CD4-positive, CD25-positive, alpha-beta regulatory T cell (primary cell): ENCODE data around the gene HINT2. TPM values are rescaled to one million over a fixed set of nuclear protein-coding genes. Genes with fewer than 3 reads are reported as not detected.

Experiments used
- ATAC-seq, 2 donors: fragments of 150-1000 bp; cut with Tn5 transposase; one replicate each; pipeline ENCODE4 v1.10.0; 2021; ENCODE audit warnings: low read depth in 2 of 2, moderate number of reproducible peaks in 2 of 2, moderate library complexity in 1 of 2
- DNase-seq, 3 donors: peaks; one replicate each; pipeline versions ENCODE4 v3.0.0 to v3.0.0-alpha.2; 2012 to 2022; ENCODE audit warnings: mixed read lengths in 1 of 3
- H3K27ac ChIP-seq: one replicate; pipeline ENCODE4 v1.7.0; 2013; ENCODE audit warnings: mild to moderate bottlenecking, low read length; ENCODE audit not compliant: insufficient read depth, poor library complexity, severe bottlenecking
- H3K27me3 ChIP-seq: one replicate; pipeline ENCODE4 v1.7.0; 2013; ENCODE audit warnings: low read length; ENCODE audit not compliant: control insufficient read depth, insufficient read depth
- H3K36me3 ChIP-seq: one replicate; pipeline ENCODE4 v1.7.0; 2013; ENCODE audit warnings: mild to moderate bottlenecking, low read length, moderate library complexity; ENCODE audit not compliant: control insufficient read depth, insufficient read depth
- H3K4me1 ChIP-seq: 2 replicates; pipeline ENCODE4 v1.7.0; 2013; ENCODE audit warnings: mild to moderate bottlenecking, low read length; ENCODE audit not compliant: insufficient read depth, control insufficient read depth, poor library complexity, severe bottlenecking
- H3K4me3 ChIP-seq: one replicate; pipeline ENCODE4 v1.7.0; 2013; ENCODE audit warnings: low read depth, mild to moderate bottlenecking, low read length, moderate library complexity
- H3K9me3 ChIP-seq, 2 experiments: 1 replicate in 1 of 2; 2 replicates in 1 of 2; pipeline ENCODE4 v1.7.0; 2013; ENCODE audit warnings: low read length in 2 of 2, mild to moderate bottlenecking in 1 of 2, moderate library complexity in 1 of 2; ENCODE audit not compliant: control insufficient read depth in 2 of 2
- H3K27ac Mint-ChIP-seq, 3 donors: one replicate each; pipeline ENCODE4 v1.8.0; 2020 to 2022; ENCODE audit warnings: mild to moderate bottlenecking in 3 of 3, mixed read lengths in 3 of 3, moderate library complexity in 2 of 3
- H3K27me3 Mint-ChIP-seq: one replicate; pipeline ENCODE4 v1.8.0; 2022; ENCODE audit warnings: mild to moderate bottlenecking, mixed read lengths
- H3K36me3 Mint-ChIP-seq: one replicate; pipeline ENCODE4 v1.8.0; 2020; ENCODE audit warnings: mixed read lengths
- H3K4me1 Mint-ChIP-seq, 4 donors: one replicate each; pipeline ENCODE4 v1.8.0; 2020 to 2022; ENCODE audit warnings: mixed read lengths in 4 of 4, mild to moderate bottlenecking in 1 of 4
- H3K4me3 Mint-ChIP-seq, 4 donors: one replicate each; pipeline ENCODE4 v1.8.0; 2020 to 2022; ENCODE audit warnings: mild to moderate bottlenecking in 4 of 4, mixed read lengths in 4 of 4, moderate library complexity in 3 of 4
- H3K9me3 Mint-ChIP-seq, 7 donors: one replicate each; pipeline ENCODE4 v1.8.0; 2020 to 2022; ENCODE audit warnings: mixed read lengths in 7 of 7, mild to moderate bottlenecking in 3 of 7, moderate library complexity in 2 of 7
- polyA plus RNA-seq, 4 donors: library from polyadenylated mRNA; unstranded; fragments of 300-500 nt; fragmentation: Illumina TruSeq; gene quantifications; one replicate each; pipeline ENCODE4 v1.2.3, GENCODE V29; 2021
- total RNA-seq: library from RNA; stranded (reverse); gene quantifications from one replicate; pipeline ENCODE4 v1.2.3, GENCODE V29; 2022

Gene HINT2
- total and polyA plus RNA-seq, 5 donors from 2014 or later = 21.7 to 105 (median 77.4) TPM

DNA sequence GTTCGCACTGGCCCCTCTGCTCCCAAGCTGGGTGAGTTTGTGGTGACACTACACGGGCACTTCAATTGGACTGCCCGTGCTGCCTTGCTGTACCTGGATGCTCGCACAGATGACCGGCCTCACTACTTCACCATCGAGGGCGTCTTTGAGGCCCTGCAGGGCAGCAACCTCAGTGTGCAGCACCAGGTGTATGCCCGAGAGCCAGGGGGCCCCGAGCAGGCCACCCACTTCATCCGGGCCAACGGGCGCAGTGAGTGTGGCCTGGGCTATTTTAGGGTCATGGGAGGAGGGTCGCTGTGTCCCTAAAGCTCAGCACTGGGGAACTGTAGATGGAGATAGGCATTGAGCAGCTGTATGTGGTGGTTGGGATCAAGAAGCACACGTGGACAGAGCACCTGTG is 22.0 kb downstream of the HINT2 start:
- no peak overlapping the region for H3K4me3 Mint-ChIP-seq
- peaks cover 0 to 20% (median 16%) of the 10 kb centered on the region in 4 donors for H3K4me1 Mint-ChIP-seq
- H3K27ac Mint-ChIP-seq = peak overlapping the region in 1 of 3 donors; percentile 86

DNA sequence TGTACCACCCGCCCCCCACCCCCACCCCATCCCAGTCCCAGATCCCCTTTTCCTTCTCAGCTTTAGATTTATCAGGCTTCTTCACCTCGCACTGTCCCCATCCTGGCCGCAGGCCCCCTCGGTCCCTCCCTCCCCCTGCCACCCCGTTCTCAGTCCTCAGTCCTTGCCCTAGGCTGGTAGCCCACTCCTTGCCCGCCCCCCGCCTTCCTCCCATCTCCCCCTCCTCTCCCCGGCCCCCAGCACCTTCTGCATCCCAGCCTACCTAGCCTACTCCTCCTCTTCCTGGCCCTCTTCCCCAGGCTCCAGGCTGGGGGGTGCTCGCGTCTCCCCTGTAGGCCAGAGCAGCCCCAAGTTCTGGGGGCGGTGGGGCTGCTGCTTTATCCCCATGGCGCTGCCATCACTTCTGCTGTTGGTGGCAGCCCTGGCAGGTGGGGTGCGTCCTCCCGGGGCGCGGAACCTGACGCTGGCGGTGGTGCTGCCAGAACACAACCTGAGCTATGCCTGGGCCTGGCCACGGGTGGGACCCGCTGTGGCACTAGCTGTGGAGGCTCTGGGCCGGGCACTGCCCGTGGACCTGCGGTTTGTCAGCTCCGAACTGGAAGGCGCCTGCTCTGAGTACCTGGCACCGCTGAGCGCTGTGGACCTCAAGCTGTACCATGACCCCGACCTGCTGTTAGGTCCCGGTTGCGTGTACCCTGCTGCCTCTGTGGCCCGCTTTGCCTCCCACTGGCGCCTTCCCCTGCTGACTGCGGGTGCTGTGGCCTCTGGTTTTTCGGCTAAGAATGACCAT is 22.6 kb downstream of the HINT2 start:
- Histone ChIP-seq H3K27ac (no peak overlapping the region), H3K4me3 (no peak overlapping the region), H3K36me3 (no peaks in the 10 kb centered on the region), H3K27me3 (no peaks in the 10 kb centered on the region), H3K9me3 (no peaks in the 10 kb centered on the region), H3K4me1 (no peaks in the 10 kb centered on the region)
- DNase-seq (no peak), ATAC-seq (no peak)
- Mint-ChIP-seq H3K9me3 (no peaks in the 10 kb centered on the region), H3K27ac (no peak overlapping the region), H3K36me3 (peaks cover 17% of the 10 kb centered on the region), H3K4me1 (peaks cover 0 to 20% (median 16%) of the 10 kb centered on the region in 4 donors), H3K4me3 (no peak overlapping the region), H3K27me3 (no peaks in the 10 kb centered on the region)

More for the DNA sequence above, 22.0 kb downstream of the HINT2 start:
- Histone ChIP-seq H3K27me3 (no peaks in the 10 kb centered on the region), H3K27ac (no peak overlapping the region), H3K4me3 (no peak overlapping the region), H3K36me3 (no peaks in the 10 kb centered on the region), H3K4me1 (no peaks in the 10 kb centered on the region), H3K9me3 (no peaks in the 10 kb centered on the region)
- no peak for ATAC-seq
- Mint-ChIP-seq H3K36me3 (peaks cover 14% of the 10 kb centered on the region), H3K27me3 (no peaks in the 10 kb centered on the region), H3K9me3 (no peaks in the 10 kb centered on the region)
- no peak for DNase-seq

DNA sequence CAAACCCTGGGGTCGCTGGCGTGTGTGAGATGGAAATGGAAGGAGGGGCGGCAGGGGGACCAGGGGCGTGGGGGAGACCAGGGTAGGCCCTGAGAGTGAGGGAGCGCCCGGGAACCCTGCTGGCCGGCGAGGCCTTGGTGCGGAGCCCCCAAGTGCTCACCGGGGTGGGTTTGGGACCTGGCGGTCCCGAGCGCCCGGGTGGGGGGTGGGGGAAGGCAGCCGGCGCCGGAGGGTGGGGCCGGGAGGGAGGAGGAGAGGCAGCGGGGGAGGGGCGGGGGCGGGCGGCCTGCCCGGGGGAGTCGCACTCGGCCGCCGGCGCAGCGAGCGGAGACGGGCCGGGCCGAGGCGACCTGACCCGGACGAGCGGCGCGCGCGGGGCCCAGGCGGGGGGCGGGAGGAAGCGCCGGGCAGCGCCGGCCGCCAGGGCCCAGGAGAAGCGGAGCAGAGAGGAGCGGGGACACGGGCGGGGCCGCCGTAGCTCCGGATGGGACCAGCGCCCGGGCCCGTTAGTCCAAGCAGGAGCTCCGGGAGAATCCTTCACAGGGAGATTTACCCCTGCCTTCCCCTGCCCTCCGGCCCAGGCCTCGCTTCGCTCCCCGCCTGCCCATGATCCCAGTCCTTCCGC is 23.4 kb downstream of the HINT2 start, which contains the start of gene NPR2:
NPR2 (plus strand) TSS at position 295 of the 625 bp plus-strand sequence. CDS start 818 bp downstream, outside the sequence.
- no peaks in the 10 kb centered on the region for H3K9me3 ChIP-seq
- no peaks in the 10 kb centered on the region for H3K4me1 ChIP-seq
- no peak within 1 kb of the TSS for H3K4me3 ChIP-seq
- Mint-ChIP-seq H3K9me3 (no peaks in the 10 kb centered on the region), H3K36me3 (peaks cover 20% of the 10 kb centered on the region), H3K4me1 (peaks cover 0 to 20% (median 14%) of the 10 kb centered on the region in 4 donors), H3K27me3 (no peaks in the 10 kb centered on the region), H3K27ac (peak within 1 kb of the TSS in 2 of 3 donors; percentile 71 to 73), H3K4me3 (no peak within 1 kb of the TSS)
- ATAC-seq (no peak), DNase-seq (no peak)
- H3K27me3 ChIP-seq = no peaks in the 10 kb centered on the region
- no peak within 1 kb of the TSS for H3K27ac ChIP-seq
- no peaks in the 10 kb centered on the region for H3K36me3 ChIP-seq

DNA sequence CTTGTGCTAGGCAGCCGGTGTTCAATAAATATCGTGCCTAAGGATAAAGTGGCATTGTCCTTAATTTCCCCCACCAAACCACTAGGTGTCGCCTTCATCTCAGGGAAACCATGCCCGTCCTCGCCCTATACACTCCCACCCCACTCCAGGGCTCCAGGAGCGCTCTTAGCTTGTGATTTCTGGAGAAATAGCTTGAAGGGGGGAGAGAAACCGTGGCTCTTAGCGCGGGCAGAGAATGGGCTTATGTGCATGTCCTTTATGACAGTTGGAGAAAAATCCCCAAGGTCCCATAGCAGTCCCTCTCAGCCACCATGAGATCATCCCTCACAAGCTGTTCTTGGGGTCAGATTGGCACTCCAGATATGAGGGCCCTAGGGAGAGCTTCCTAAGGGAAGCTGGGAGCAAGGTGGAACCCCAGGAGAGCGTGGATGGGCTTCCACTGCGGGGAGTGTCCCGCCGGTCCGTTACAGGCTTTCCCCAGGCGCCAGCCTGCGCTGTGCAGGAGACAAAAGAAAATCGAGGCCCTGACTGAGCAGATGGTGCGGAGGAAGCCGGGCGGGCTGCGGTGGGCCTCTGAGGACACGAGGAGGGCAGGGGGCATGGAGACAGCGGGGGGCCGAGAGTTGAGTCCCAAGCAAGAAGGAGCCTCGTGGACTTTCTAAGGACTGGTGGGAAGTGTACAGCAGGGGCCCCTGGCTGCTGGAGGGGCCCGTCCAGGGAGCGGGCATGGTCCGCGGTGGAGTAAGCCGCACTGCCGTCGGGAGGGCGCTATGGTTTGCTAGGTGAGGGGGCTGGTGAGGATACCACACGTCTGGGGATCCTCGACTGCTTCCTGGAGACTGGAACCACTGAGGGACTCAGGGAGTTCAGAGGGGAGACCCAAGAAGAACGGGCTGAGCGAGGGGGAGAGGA is 24.2 kb downstream of the HINT2 start:
- Histone ChIP-seq H3K9me3 (no peaks in the 10 kb centered on the region), H3K27ac (no peak overlapping the region), H3K27me3 (no peaks in the 10 kb centered on the region), H3K4me1 (no peaks in the 10 kb centered on the region), H3K4me3 (no peak overlapping the region), H3K36me3 (peaks cover 4% of the 10 kb centered on the region)
- H3K27me3 Mint-ChIP-seq = no peaks in the 10 kb centered on the region
- peak overlapping the region; percentile 55 to 73 (median 71) for H3K27ac Mint-ChIP-seq
- no peak overlapping the region for H3K4me3 Mint-ChIP-seq
- ATAC-seq = peak; percentile 74 to 81
- H3K36me3 Mint-ChIP-seq = peaks cover 27% of the 10 kb centered on the region
- H3K4me1 Mint-ChIP-seq = peaks cover 0 to 20% (median 13%) of the 10 kb centered on the region in 4 donors
- peak; percentile 44 to 69 (median 65) for DNase-seq
- H3K9me3 Mint-ChIP-seq = peaks cover 0 to 1% (median 0%) of the 10 kb centered on the region in 7 donors

DNA sequence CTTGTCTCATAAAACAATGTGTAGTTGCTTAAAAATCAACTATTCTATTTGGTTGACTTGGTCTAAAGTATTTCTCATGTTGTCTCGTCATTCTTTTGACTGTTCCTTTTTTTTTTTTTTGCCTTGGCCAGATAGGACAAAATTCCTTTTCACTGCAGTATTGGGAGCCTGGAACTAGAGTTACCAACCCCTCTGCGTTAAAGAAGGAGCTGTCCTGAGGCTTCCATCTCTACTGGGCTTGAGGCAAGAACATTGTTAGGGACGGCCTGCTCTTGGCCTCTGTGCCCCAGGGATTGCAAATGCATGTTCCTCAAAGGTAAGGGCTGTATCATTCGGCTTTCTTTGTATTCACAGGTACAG is 24.8 kb downstream of the HINT2 start:
- H3K36me3 ChIP-seq = peaks cover 6% of the 10 kb centered on the region
- peak overlapping the region in 2 of 3 donors; percentile 55 to 73 for H3K27ac Mint-ChIP-seq
- H3K9me3 Mint-ChIP-seq = peaks cover 0 to 1% (median 0%) of the 10 kb centered on the region in 7 donors
- H3K9me3 ChIP-seq = no peaks in the 10 kb centered on the region
- peaks cover 0 to 20% (median 13%) of the 10 kb centered on the region in 4 donors for H3K4me1 Mint-ChIP-seq
- H3K4me3 Mint-ChIP-seq = no peak overlapping the region
- DNase-seq = no peak
- no peaks in the 10 kb centered on the region for H3K4me1 ChIP-seq
- peaks cover 29% of the 10 kb centered on the region for H3K36me3 Mint-ChIP-seq
- no peaks in the 10 kb centered on the region for H3K27me3 ChIP-seq
- no peaks in the 10 kb centered on the region for H3K27me3 Mint-ChIP-seq
- no peak overlapping the region for H3K4me3 ChIP-seq
- H3K27ac ChIP-seq = no peak overlapping the region
- peak in 1 of 2 donors; percentile 9 for ATAC-seq

DNA sequence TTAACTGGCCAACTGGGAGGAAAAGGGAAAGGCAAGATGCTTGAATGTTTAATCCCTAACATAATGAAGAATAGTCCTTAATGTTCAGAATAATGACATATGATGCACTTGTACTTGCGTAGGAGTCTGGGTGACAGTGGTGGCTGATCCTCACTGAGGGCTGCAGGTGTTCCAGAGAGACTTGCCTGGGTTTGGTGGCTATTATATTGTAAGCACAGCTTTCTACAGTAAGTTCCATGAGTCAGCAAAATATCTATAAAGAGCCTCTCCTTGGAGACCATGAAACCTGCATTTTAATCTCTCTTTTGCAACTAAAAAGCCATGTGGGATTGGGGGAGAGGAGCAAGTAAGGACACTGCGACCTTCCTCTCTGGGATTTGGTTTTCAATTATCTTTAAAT is 25.3 kb downstream of the HINT2 start:
- no peak overlapping the region for H3K4me3 ChIP-seq
- DNase-seq = no peak
- Mint-ChIP-seq H3K27ac (no peak overlapping the region), H3K27me3 (no peaks in the 10 kb centered on the region), H3K36me3 (peaks cover 29% of the 10 kb centered on the region), H3K4me1 (peaks cover 0 to 20% (median 12%) of the 10 kb centered on the region in 4 donors), H3K4me3 (no peak overlapping the region), H3K9me3 (peaks cover 0 to 1% (median 0%) of the 10 kb centered on the region in 7 donors)
- peaks cover 7% of the 10 kb centered on the region for H3K36me3 ChIP-seq
- no peak for ATAC-seq
- H3K9me3 ChIP-seq = no peaks in the 10 kb centered on the region
- no peaks in the 10 kb centered on the region for H3K27me3 ChIP-seq
- H3K27ac ChIP-seq = no peak overlapping the region
- H3K4me1 ChIP-seq = no peaks in the 10 kb centered on the region

DNA sequence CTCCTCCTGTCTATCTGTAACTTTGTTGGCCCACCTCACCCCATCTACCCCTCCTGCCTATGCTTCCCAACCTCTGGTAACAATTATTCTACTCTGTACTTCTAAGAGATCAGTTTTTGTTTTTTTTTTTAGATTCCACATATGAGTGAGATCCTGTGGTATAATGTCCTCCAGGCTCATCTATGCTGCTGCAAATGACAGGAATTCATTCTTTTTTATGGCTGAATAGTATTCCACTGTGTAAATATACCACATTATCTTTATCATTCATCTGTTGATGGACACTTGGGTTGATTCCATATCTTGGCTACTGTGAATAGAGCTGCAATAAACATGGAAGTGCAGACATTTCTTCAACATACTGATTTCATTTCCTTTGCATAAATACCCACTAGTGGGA is 31.4 kb downstream of the HINT2 start:
- Mint-ChIP-seq H3K4me3 (no peak overlapping the region), H3K4me1 (peaks cover 0 to 8% (median 6%) of the 10 kb centered on the region in 4 donors), H3K36me3 (peaks cover 35% of the 10 kb centered on the region), H3K27me3 (no peaks in the 10 kb centered on the region), H3K27ac (no peak overlapping the region), H3K9me3 (peaks cover 0 to 1% (median 0%) of the 10 kb centered on the region in 7 donors)
- Histone ChIP-seq H3K4me1 (no peaks in the 10 kb centered on the region), H3K27me3 (no peaks in the 10 kb centered on the region), H3K4me3 (no peak overlapping the region), H3K9me3 (no peaks in the 10 kb centered on the region), H3K36me3 (peaks cover 13% of the 10 kb centered on the region), H3K27ac (no peak overlapping the region)
- DNase-seq (no peak), ATAC-seq (no peak)
